GM19351 (cell line): ENCODE data around the gene CDHR3.
"Not testable (repeated sequence)": the region's sequence is repeated elsewhere in the genome, so short reads cannot be mapped to it uniquely, and the experiment has no call there.

Experiments used
- ATAC-seq: cut with Tn5 transposase; IDR thresholded peaks from one replicate; pipeline ENCODE4 v1.9.1; 2021; ENCODE audit warnings: mild to moderate bottlenecking, moderate library complexity; ENCODE audit not compliant: unreplicated experiment

CDHR3 gene

DNA sequence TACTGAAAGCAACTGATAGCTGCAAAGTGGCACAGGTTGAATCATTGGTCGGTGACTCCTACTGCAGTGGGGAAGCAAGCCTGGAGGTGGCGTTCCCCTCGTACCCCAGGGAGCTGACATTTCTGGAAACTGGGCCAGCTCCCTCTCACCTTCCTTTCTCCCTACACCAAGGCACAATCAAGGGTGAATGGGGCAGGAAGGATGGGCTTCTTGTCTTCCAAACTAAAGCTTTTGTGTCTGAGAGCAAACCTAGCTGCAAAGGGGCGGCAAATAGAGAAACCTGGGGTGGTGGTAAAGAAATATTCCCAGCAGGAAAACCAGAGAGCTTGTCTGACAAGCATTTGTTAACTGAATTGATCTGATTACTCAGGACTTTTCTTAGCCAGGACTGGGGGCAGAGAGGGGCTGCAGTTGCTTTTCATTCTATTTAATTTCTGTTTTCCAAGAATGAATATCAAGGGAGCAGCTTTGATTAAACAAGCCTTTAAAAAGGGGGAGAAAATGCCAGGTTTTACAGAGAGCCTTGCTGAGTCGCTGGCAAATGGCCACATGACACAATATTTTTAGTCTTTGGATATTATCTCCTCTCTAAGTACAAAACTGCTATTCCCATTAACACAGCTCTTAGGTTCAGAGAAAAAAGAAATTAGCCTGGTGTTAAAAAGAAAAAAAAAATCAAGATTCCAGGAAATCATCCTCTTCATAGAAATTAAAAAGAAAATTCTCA is 27.8 kb downstream of the CDHR3 start:
- no peak for ATAC-seq

DNA sequence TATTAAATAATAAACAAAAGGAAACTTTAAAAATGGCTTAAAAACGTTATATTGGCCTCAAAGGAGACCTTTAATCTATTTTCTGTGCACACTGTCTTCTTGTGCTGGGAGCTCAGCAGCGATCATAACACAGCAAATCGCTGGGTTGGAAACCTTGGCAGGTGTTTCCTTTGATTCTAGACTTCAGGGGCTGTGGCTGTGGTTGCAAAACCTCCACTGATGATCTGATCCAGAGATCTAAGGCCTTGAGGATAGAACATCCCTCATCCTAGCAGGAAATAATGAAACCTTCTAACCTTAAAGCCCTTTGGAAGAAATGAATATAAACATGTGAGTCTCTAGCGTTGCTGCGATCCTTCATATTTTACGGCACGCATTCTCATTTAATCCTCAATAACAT is 29.8 kb downstream of the CDHR3 start:
- ATAC-seq: no peak

DNA sequence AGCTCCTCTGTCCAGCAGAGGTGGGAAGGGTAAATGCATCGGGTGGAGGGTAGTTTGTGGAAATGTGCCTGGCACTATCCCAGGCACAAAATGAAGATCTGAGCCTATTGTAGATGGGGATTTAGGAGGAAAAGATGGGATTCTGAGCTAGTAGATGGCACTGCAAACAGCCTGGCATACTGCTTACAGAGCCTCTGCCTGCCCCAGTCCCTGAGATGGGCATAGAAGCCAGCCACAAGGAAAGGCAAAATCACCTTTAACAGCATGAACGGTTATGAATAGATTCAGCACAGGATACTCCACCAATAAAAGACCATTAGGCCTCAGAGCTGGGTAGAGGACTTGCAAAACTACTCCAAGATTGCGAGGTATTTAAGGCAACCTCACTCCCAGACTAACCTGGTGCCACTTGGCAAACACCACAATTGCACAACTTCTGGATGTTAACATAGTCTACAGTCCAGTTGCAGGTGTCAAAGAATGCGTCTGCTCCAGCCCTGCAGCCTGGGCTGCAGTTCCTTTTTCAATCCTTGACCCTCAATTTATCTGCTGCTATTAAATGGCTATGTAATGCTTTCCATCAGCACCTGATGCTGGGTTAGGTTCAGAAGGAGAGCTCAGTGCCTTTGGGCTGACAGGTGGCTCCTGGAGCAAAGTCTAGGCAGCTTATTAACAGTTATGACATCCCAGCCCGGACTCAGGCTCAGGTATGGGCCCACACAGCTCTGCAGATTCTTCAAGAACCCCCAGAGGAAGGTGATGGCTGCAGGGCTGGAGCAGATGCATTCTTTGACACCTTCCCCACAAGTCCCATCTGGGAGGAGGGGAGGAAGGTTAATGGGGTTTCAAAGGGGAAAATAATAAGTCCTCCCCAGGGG is 34.0 kb downstream of the CDHR3 start:
- ATAC-seq: no peak

DNA sequence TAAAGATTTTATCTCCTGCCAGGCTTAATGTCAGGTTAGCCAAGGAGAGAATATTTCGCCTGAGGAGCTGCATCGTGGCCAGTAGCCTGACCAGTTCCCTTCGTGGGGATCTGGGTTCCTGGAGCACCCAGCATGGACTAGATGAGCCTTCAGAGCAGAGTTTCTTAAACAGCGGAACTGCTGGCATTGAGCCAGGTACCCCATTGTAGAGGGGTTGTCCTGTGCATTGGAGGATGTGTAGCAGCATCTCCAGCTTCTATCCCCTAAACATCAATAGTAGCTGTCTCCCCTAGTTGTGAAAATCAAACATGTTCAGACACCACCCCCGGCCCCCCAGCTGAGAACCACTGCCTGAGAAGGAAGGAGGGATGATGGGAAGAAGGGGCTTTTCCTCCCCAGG is 36.2 kb downstream of the CDHR3 start:
- no peak for ATAC-seq

DNA sequence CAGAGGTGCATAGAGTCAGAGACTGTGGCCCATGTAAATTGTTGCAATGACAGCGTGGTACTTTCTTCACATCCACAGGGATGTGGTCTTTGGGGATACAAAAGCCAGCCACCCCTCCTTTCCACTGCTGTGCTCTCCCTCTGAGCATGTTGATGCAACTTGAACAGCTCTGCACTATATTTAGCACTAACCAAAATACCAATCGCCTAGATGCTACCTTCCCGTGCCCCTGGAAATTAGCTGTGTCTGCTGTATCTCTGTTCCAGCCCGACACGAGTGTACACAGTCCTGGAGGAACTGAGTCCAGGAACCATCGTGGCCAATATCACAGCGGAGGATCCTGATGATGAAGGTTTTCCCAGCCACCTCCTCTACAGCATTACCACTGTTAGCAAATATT is 38.1 kb downstream of the CDHR3 start:
- ATAC-seq: no peak

DNA sequence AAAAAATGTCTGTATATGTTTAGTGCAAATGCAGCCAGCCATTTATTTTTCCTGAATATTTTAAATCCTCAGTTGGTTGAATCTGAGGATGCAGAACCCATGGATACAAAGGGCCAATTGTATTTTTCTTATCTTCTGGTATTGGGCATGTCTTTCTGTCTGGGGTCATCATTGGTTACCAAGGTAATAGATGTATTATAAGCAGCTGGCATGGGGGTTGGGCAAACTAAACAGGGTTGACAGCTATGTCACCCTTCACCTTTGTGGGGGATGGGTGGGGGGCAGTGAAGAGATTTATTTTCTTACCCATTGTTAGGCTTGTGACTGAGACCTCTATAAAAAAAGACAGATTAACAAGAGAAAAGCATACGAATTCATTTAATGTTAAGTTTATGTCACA is 38.8 kb downstream of the CDHR3 start:
- ATAC-seq: no peak

DNA sequence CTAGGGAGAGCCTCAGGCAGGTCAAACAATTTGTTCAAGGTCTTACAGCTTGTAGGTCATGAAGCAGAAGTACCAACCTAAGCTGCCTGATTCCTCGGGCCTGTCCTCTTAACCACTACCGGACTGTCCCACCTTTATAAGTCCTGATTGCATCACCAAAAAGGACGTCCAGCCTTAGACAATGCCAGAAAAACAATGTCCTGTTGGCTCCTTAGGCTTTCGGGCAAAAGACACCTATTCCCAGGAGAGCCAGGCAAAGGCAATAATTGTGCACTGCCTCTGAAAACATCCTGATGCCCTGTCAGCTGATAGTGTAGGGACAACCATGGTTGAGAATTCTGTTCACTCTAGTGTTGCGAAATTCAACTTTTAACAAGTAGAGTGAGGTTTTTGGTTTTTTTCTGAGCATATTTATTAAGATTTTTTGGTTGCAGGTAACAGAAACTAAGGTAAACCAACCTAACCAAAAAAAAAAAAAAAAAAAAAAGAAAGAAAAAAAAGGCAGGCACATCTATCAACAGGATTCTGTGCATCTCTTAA is 40.5 kb downstream of the CDHR3 start:
- ATAC-seq: no peak

DNA sequence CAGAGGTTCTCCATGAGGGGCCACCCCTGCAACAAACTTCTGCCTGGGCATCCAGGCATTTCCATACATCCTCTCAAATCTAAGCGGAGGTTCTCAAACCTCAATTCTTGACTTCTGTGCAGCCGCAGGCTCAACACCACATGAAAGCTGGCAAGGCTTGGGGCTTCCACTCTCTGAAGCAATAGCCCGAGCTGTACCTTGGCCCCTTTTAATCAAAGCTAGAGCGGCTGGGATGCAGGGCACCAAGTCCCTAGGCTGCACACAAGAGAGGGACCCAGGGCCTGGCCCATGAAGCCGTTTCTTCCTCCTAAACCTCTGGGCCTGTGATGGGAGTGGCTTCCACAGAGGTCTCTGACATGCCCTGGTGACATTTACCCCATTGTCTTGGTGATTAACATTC is 43.8 kb downstream of the CDHR3 start:
- ATAC-seq: no peak

DNA sequence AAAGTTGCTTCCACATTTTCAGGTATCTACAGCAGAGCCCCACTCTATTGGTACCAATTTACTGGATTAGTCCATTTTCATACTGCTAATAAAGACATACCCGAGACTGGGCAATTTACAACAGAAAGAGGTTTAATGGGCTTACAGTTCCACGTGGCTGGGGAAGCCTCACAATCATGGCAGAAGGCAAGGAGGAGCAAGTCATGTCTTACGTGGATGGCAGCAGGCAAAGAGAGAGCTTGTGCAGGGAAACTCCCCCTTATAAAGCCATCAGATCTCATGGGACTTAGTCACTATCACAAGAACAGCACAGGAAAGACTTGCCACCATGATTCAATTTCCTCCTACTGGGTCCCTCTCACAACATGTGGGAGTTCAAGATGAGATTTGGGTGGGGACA is 44.7 kb downstream of the CDHR3 start:
- not testable (repeated sequence) for ATAC-seq

DNA sequence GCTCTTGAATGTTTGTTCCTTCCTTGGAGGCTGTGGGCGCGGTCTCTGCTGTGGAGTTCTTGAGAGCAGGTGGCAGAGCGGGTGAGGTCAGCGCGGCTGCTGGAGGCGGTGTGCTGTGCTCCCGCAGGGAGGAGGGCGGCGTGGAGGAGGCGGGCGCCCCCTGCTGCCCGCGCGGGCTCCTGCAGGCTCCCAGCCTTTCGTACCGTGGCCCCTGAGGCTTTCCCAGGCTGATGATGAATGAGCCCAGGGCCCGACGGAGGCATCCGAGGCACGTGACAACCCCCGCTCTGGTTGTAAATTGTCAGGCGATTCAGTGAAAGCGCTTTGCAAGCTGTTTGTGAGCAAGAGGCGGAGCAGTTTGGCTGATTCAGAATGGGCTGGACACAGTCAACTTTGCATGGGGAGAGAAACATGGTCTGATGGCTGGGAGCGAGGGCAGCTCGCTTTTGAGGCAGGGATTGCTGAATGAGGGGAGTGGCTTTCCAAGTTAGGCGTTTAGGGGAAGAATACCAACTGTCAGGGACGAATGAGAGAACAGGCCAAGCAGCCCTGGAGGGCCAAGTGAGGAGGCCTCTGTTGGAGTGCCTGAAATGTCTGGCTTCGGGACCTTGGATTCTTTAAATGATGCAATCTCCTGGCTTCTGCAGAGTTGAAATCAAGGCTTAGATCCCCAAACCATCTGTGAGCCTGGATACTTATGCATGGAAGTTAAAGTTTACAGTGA is 46.6 kb downstream of the CDHR3 start:
- peak; percentile 57 for ATAC-seq

DNA sequence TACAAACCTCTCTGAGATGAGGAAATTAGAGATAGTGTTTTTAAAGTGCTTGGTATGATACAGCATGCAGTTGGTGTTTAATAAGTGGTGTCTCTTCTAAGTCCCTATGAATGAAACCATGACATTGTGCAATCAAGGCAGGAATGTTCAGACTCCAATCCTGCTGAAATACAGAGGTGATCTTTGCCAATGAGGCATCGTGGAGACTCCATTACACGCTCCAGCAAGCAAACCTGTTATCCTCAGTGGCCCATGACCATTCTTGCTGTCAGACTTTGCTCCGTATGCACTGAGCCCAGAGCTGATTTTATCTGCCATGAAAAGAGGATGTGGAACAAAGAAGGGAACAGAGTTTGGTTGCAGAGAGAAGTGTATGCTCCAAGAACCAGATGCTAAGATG is 47.3 kb downstream of the CDHR3 start:
- ATAC-seq: no peak

DNA sequence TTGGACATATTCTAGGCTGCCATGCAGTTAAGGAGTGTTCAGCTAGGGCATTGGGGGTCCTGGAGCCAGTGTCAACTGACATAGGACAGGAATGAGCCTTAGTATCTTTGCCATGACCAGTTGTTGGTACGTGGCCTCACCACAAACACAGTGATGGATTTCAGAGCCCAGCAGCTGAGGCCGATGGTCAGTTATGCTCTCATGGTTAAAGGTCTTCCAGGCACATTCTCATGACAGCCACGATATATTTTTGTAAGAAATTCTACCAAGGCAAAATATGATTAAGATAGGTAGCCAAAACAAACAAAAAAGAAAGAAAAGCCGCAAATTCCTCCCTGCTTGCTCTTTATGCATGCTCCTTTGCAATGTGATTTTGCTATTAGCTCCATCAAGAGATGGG is 47.8 kb downstream of the CDHR3 start:
- ATAC-seq: no peak

DNA sequence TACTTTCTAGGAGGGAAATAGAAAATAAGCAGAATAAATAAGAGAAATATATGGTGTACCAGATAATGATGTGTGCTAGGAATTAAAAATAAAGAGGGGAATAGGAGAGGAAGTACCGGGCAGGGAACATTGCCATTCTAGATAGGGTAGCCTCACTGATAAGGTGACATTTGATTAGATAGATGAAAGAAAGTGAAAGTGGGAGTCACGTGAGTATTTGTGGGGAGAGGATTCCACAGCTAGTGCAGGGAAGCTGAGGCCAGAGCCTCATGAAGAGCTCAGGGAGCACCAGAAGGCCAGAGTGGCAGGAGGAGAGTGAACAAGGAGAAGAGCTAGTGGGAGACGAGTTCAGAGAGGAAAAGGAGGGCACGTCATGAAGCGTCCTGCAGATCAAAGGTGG is 49.1 kb downstream of the CDHR3 start:
- no peak for ATAC-seq

DNA sequence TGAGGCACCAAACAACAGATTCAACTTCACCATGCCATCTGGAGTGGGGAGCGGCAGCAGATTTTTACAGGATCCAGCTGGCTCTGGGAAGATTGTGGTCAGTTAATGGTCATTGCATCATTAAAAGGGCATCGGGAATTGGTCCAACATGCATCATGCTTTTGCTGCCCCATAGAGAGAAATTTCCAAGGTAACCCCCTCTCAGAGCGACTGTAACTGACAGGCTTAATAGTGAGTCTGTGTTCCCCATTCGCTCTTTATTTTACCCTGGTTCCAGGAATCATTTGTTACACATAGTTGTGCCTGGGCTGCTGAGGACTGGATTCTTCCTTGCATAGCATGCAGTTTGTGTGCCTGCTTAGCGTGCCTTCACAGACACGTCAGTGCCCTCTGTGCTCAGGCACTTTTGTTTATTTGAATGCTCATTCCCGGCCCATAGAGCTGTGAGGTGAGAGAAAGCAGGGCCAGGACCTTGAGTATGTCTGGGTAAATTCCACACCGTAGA is 49.9 kb downstream of the CDHR3 start:
- no peak for ATAC-seq

DNA sequence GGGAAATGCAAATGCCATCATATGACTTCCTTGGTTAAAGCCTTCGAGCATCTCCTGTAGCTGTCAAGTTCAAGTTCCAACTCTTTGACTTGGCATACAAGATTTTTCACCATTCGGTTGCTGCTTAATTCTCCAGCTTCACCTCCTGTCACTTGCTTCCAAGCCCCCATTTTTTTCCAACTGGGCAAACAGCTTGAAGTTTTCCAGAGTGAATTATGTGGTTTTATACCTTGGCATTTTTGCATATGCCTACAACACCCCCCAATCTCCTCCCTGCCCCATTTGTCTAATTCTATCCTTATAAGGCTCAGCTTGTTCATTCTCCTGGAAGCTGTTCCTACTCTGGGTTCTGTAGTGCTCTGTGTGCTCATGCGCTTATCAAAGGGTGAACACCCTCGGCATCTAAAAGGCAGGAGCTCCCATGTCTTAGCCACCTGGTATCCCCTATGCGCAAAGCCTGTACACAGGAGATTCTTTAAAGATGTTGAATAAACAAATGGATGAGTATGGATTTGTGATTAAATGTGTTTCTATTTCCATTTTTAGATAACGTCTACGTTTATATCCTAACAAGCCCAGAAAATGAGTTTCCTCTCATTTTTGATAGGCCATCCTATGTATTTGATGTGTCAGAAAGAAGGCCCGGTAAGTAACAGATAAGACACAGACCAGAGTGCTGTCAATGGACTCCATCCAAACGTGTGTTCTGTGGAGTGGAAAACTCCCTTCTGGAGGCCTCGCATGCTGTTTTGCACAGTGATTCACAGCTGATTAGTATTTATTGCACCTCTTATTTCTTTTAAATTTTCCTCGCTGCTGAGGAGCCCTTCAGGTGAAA is 52.5 kb downstream of the CDHR3 start:
- ATAC-seq: no peak

DNA sequence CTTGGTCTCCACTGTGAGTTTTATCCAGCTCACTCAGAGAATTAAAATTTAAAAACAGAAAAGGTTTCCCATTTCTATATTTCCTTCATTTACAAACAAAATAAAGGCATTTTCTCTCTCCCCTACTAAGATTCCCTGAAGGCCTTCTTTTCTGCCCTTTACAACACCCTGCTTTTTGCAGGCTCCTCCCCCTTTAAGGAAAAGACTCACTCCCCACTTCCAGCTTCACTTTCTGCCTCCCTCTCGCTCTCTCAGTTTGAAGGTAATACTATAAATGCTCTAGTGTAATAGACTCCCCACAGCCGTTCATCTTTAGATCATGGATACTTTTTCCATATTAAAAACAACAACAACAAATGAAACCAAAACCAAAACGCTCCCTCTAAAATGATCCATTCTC is 53.3 kb downstream of the CDHR3 start:
- no peak for ATAC-seq

DNA sequence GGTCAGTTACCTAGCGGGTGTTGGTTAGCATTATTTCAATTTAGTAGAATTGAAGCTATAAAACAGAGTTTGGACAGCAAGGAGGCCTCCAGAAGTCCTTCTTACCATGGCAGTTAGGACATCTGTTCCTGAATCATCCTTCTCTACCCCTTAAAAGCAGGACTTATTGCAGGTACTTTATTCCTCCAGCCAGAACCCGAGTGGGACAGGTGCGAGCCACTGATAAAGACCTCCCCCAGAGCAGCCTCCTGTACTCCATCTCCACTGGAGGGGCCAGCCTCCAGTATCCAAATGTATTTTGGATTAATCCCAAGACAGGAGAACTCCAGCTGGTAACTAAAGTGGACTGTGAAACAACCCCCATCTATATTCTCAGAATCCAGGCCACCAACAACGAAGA is 54.6 kb downstream of the CDHR3 start:
- ATAC-seq: no peak

DNA sequence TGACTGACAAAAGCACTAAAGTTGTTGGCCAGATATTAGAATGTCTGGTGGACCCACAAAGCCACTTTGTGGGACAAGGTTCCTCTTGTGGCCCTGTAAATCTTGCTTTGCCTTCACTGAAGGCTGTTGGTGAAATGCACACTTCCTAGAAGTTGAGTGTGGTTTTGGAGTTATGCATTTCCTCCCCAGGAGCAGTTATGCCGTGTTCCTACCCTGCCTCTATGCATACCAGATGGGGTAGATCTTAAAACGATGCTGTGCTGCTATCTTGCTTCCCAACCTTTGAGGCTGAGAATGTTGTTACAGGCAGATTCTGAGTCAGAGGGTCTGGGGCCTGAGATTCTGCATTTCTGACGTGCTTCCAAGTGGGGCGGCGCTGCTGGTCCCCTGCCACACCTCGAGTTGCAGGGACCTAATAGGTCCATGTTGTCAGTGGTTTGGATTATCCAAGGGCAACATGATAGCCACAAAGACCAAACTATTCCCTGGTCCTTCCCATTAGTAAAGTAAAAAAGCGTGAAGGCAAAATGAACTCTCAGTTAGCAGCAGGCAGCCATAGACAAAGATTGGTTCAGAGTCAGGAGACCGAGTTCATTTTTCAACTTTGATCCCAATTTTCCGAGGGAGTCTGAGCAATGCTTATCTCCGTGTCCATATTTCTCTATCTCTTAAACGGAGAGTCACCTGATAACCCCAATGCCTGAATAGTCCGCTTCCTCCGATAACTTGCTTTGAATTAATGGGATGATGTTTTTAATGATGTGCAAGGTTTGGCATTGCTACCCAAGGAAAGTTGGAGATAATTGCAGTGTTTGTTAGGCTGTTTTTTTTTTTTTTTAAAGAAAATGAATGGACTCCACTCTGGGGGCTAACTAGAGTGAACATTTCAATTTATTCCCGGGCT is 55.8 kb downstream of the CDHR3 start:
- no peak for ATAC-seq

DNA sequence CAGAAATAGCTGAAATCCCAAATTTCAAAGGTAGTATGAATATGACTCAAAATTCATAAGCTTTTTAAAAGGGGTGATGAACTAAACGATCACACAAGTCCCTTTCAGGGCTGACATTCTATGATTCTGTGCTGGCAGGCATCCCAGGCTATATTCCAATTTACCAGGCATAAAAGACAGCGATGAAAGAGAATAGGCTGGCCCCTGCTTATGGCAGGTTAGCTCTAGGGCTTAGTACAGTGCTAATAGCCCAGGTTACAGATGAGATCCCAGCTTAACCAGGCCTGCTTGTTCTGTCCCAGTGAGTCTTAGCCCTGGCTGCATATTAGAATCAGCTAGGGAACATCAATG is 56.4 kb downstream of the CDHR3 start:
- no peak for ATAC-seq
